DOHH2 (cell line): ENCODE results near the gene TNRC6C.

ENCODE experiments used
- EZH2phosphoT487 ChIP-seq: fragments of 200-600 bp; sonication (generic); IDR thresholded peaks from 2 replicates; pipeline ENCODE4 v1.6.1; 2017; ENCODE audit warnings: borderline replicate concordance, mild to moderate bottlenecking, antibody characterized with exemption, low read length, moderate library complexity, mixed read lengths
- TF ChIP-seq, protein P1 (sequence below): fragments of 200-600 bp; sonication (generic); IDR thresholded peaks from one replicate; pipeline ENCODE4 v1.5.1; 2014; ENCODE audit warnings: antibody characterized with exemption, mild to moderate bottlenecking, low read depth, low read length; ENCODE audit not compliant: poor library complexity, severe bottlenecking

DNA sequence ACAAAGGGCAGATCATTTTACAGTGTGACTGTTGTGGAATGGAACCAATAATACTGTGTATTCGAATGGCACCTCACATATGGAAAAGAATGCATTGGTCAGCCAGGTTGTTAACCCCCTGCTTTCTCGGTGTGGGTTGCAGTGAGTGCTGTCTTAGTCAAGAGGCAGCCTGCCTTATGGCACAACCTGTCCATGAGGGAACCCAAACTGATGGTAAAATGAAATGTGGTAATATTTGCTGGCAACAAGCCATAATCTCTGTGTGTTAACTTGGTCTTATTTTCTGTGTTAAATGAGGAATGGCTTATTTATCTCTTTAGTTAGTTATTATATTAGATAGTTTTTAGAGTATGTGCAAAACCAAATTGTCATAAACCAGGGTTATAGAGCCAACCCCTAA is 88.4 kb downstream of the TNRC6C start:
- TF ChIP-seq, protein P1, sequence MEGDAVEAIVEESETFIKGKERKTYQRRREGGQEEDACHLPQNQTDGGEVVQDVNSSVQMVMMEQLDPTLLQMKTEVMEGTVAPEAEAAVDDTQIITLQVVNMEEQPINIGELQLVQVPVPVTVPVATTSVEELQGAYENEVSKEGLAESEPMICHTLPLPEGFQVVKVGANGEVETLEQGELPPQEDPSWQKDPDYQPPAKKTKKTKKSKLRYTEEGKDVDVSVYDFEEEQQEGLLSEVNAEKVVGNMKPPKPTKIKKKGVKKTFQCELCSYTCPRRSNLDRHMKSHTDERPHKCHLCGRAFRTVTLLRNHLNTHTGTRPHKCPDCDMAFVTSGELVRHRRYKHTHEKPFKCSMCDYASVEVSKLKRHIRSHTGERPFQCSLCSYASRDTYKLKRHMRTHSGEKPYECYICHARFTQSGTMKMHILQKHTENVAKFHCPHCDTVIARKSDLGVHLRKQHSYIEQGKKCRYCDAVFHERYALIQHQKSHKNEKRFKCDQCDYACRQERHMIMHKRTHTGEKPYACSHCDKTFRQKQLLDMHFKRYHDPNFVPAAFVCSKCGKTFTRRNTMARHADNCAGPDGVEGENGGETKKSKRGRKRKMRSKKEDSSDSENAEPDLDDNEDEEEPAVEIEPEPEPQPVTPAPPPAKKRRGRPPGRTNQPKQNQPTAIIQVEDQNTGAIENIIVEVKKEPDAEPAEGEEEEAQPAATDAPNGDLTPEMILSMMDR = no peak
- no peak for TF ChIP-seq EZH2phosphoT487
